GM18870 (cell line): ENCODE results near the gene MMP8.

ENCODE experiments used
- ATAC-seq: cut with Tn5 transposase; IDR thresholded peaks from one replicate; pipeline ENCODE4 v1.9.1; 2021; ENCODE audit warnings: moderate library complexity; ENCODE audit not compliant: unreplicated experiment

Gene MMP8

GRCh38 chr11:102662607-102663006, 62.1 kb downstream of the MMP8 start:
- ATAC-seq: no peak
